Transverse colon (tissue), 3 donors: ENCODE measurements around the gene NCKAP5.

Source experiments
- CTCF ChIP-seq, 5 experiments: fragments of 200-600 bp in 3 of 5; fragments of 450-650 bp in 2 of 5; sonication (generic) in 3 of 5; IDR thresholded peaks; 1 replicate in 2 of 5; 2 replicates in 3 of 5; pipeline ENCODE4 v1.5.1; 2016 to 2017; ENCODE audit warnings: antibody characterized with exemption in 5 of 5, inconsistent platforms in 3 of 5, mild to moderate bottlenecking in 2 of 5, moderate library complexity in 1 of 5
- EP300 ChIP-seq: sonication (generic); formaldehyde crosslinking; IDR thresholded peaks from one replicate; pipeline ENCODE4 v1.6.1; 2017; ENCODE audit warnings: antibody characterized with exemption, low read depth
- POLR2A ChIP-seq: fragments of 450-650 bp; IDR thresholded peaks from one replicate; pipeline ENCODE4 v1.6.1; 2016; ENCODE audit warnings: antibody characterized with exemption, mild to moderate bottlenecking, moderate library complexity

- TF ChIP-seq POLR2A, result no peak
- TF ChIP-seq CTCF (IDR thresholded peaks at IDR 0.05), result no peak
- no peak for TF ChIP-seq EP300
Observed at GRCh38 chr2:132640116-132640515, 928.1 kb downstream of the NCKAP5 start.
